Epithelial cell of esophagus (primary cell): ENCODE measurements around the gene TBC1D9.
"Not testable (repeated sequence)": the region's sequence is repeated elsewhere in the genome, so short reads cannot be mapped to it uniquely, and the experiment has no call there.

Experiments
- DNase-seq: peaks from one replicate; pipeline ENCODE4 v3.0.0; 2010; ENCODE audit warnings: low read depth
- H3K4me3 ChIP-seq: 2 replicates; pipeline ENCODE4 v1.5.1; 2011; ENCODE audit warnings: mild to moderate bottlenecking, low read length, control low read depth
- TF ChIP-seq, protein P1 (sequence below): IDR thresholded peaks from 2 replicates; pipeline ENCODE4 v1.5.1; 2011; ENCODE audit warnings: low read depth, mild to moderate bottlenecking, low read length, control low read depth, inconsistent platforms; ENCODE audit not compliant: insufficient read depth; ENCODE audit errors: missing control alignments

TBC1D9 gene

DNA sequence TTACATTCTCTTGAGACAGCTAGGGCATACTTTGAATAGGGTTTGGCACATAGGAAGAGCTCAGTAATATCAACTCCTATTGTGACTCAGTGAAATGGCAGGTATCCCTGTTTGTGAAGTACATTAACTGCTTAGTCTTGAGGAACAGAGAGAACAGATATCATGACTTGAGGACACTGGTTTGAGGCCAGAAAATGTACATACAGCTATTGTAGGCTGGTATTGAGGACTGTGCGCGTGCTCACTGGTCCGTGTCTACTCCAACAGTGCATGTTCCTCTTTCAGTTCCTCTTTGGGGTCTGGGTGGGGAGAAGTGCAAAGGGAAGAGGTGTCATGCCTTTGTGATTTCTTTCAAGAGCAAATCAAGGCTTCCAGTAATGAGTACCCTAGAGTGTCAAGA is 34.6 kb upstream of the TBC1D9 start:
- TF ChIP-seq, protein P1, sequence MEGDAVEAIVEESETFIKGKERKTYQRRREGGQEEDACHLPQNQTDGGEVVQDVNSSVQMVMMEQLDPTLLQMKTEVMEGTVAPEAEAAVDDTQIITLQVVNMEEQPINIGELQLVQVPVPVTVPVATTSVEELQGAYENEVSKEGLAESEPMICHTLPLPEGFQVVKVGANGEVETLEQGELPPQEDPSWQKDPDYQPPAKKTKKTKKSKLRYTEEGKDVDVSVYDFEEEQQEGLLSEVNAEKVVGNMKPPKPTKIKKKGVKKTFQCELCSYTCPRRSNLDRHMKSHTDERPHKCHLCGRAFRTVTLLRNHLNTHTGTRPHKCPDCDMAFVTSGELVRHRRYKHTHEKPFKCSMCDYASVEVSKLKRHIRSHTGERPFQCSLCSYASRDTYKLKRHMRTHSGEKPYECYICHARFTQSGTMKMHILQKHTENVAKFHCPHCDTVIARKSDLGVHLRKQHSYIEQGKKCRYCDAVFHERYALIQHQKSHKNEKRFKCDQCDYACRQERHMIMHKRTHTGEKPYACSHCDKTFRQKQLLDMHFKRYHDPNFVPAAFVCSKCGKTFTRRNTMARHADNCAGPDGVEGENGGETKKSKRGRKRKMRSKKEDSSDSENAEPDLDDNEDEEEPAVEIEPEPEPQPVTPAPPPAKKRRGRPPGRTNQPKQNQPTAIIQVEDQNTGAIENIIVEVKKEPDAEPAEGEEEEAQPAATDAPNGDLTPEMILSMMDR, result no peak
- peak; percentile 73 for DNase-seq
- H3K4me3 ChIP-seq, result no peak overlapping the region

DNA sequence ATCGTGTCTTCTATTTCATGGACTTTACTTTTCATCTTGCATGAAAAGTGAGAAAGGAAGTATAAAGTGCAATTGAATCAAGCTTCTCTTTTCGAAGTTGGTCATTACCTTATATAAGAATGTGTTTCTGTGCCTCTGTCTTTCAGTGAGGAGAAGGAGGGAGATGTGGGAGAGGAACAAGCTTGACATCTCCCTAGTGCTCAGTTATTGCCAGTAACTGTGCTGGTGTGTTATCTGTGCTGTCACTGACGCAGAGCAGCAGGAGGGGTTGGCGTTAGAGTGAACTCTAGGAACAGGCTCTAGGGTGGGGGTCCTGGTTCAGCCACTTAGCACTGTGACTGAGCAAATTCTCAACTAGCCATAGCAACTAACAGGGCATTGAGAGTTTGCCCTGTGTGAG is 34.0 kb upstream of the TBC1D9 start:
- H3K4me3 ChIP-seq, result no peak overlapping the region
- TF ChIP-seq, protein P1, result no peak
- peak; percentile 1 for DNase-seq

DNA sequence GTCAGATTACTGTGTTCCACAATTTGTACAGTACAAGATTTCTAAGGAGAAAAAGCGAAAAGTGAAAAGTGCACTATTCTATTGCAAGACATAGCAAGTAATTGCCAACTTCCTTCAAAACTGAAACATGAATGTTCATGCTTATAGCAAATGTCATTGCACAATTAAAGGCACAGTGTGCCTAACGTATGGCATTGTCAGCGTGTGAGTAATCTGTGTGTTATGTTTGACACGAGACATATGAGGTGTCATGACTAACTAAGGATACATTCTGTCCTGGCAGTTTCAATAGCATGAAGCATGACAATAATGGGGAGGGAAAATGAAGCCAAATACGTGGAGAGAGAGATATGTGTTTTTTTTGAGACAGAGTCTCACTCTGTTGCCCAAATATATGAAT is 33.6 kb upstream of the TBC1D9 start:
- TF ChIP-seq, protein P1, result no peak
- DNase-seq, result peak; percentile 96
- no peak overlapping the region for H3K4me3 ChIP-seq

DNA sequence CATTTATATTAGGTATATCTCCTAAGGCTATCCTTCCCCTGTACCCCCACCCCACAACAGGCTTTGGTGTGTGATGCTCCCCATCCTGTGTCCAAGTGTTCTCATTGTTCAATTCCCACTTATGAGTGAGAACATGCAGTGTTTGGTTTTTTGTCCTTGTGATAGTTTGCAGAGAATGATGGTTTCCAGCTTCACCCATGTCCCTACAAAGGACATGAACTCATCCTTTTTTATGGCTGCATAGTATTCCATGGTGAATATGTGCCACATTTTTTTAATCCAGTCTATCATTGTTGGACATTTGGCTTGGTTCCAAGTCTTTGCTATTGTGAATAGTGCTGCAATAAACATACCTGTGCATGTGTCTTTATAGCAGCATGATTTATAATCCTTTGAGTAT is 26.6 kb upstream of the TBC1D9 start:
- not testable (repeated sequence) for DNase-seq, H3K4me3 ChIP-seq

DNA sequence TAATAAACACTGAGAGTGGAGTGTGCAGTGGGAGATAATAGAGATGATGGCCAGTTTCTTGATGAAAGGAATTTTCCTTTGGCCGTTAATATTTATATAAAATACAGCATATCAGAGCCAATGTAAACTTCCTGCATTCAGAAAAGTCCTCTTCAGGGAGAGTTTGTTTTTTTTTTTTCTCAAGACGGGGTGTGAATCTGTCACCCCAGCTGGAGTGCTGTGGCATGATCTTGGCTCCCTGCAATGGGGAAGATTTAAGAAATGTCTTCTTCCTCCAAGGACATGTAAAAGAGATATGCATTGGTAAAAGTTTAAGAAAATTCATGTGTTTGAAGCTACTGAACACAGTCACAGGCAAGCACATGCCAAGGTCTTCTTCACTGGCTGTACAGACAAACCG is 25.4 kb upstream of the TBC1D9 start:
- no peak for DNase-seq
- TF ChIP-seq, protein P1, result no peak
- no peak overlapping the region for H3K4me3 ChIP-seq

DNA sequence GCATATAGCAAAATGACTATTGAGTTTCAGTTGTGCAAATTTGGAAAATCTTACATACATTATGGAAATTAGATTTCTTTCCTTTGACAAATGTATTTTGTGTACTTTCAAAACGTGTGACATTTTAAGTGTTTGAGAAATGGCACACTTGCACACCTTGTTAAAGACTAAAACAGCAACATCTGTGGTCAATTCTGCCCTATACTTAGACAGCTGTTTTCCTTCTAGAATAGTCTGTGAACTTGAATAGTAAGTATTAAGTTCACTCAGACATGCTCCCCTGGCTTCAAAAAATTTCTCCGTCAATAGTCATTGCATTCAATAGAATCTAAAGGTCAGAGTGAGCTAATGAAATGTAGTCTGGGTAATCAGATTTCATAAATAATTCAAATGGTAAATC is 21.7 kb upstream of the TBC1D9 start:
- H3K4me3 ChIP-seq, result no peak overlapping the region
- TF ChIP-seq, protein P1, result no peak
- no peak for DNase-seq

DNA sequence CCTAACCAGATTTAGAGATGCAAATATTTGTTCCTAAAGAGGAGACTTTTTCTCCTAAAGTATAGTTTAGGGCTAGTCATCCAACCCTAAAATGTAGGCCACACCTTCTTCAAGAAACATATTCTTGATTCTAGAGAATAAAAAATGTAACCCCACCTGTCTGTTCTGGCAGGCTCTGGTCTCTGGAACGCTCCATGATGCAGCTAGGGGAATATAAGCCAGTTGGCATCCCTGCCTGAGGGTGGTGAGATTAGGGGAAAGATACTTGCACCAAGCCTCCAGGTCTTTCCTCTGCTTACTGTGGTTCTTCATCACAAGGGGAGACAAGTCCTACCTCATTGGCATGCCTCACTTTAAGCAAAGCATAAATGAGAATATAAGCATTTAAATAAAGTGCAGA is 21.2 kb upstream of the TBC1D9 start:
- DNase-seq, result no peak
- TF ChIP-seq, protein P1, result no peak
- no peak overlapping the region for H3K4me3 ChIP-seq

DNA sequence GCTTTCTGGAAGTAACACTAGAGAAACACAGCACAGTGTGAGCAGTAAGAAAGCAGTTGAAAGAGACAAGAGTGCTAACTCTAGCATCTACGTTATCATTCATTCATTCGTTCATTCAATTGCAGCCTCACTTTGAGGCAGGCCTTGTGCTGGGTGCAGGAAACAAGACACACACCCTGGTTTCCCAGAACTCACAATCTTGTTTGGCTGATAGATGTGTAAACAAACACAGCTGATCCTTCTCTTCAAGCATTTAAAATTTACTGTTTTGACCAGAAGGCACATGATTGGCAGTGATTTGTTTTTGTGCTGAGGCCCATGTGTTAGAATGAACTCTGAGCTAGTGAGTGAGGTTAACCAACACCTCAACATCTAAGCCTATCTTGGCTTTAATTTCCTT is 20.4 kb upstream of the TBC1D9 start:
- no peak for DNase-seq
- TF ChIP-seq, protein P1, result no peak
- no peak overlapping the region for H3K4me3 ChIP-seq
